DMS 273 (cell line): ENCODE measurements around the gene ALAS1.
"Not testable (repeated sequence)": the region's sequence is repeated elsewhere in the genome, so short reads cannot be mapped to it uniquely, and the experiment has no call there.

Experiments used
- DNase-seq: peaks from one replicate; lab custom pipeline; 2025; ENCODE audit not compliant: unreplicated experiment; lab: John Stamatoyannopoulos, UW

ALAS1 gene

GRCh38 chr3:52197842-52198625, at the start of gene ALAS1:
TSS of gene ALAS1 (plus strand) at chr3:52198160. CDS start at chr3:52199242, 1,082 bp downstream.
- peak; percentile 94 for DNase-seq

- no peak for DNase-seq
These were observed 48.9 kb upstream of the ALAS1 start for GRCh38 chr3:52149021-52149420.

GRCh38 chr3:52149726-52150125, 48.2 kb upstream of the ALAS1 start:
- no peak for DNase-seq

GRCh38 chr3:52150357-52150756, 47.6 kb upstream of the ALAS1 start:
- no peak for DNase-seq

- no peak for DNase-seq
These were observed 47.1 kb upstream of the ALAS1 start for GRCh38 chr3:52150860-52151259.

- DNase-seq = not testable (repeated sequence)
These were observed 46.0 kb upstream of the ALAS1 start for GRCh38 chr3:52151991-52152390.

GRCh38 chr3:52153389-52154096, 44.4 kb upstream of the ALAS1 start:
- peak; percentile 39 for DNase-seq

- DNase-seq = peak; percentile 97
These were observed 43.5 kb upstream of the ALAS1 start, which contains the start of gene POC1A for GRCh38 chr3:52154135-52155094. TSS of gene POC1A (minus strand) at chr3:52154423. CDS start at chr3:52154372, 51 bp downstream.

- no peak for DNase-seq
These were observed 42.0 kb upstream of the ALAS1 start for GRCh38 chr3:52155912-52156311.

GRCh38 chr3:52159503-52159902, 38.5 kb upstream of the ALAS1 start:
- DNase-seq = no peak

- no peak for DNase-seq
These were observed 35.6 kb upstream of the ALAS1 start for GRCh38 chr3:52162250-52162872.

- no peak for DNase-seq
These were observed 30.7 kb upstream of the ALAS1 start for GRCh38 chr3:52167240-52167639.

- not testable (repeated sequence) for DNase-seq
These were observed 27.7 kb upstream of the ALAS1 start for GRCh38 chr3:52170217-52170616.

- DNase-seq = no peak
These were observed 26.3 kb upstream of the ALAS1 start for GRCh38 chr3:52171514-52172261.

GRCh38 chr3:52172262-52172757, 25.6 kb upstream of the ALAS1 start:
- no peak for DNase-seq

- no peak for DNase-seq
These were observed 24.9 kb upstream of the ALAS1 start for GRCh38 chr3:52173101-52173500.

- no peak for DNase-seq
These were observed 23.1 kb upstream of the ALAS1 start for GRCh38 chr3:52174896-52175295.

GRCh38 chr3:52175416-52176179, 22.4 kb upstream of the ALAS1 start:
- DNase-seq = no peak

GRCh38 chr3:52176180-52176752, 21.7 kb upstream of the ALAS1 start:
- DNase-seq = no peak
